KMS-11 (cell line): ENCODE measurements around the gene ZNF213.
A peak's percentile ranks its signal among the peaks of the same experiment; 100 is the strongest.

ENCODE experiments used
- H2AFZ ChIP-seq: fragments of 200-600 bp; sonication (generic); 2 replicates; pipeline ENCODE4 v1.6.1; 2016; ENCODE audit warnings: antibody characterized with exemption, mixed run types, low read depth
- H3K27ac ChIP-seq: fragments of 200-600 bp; sonication (generic); 2 replicates; pipeline ENCODE4 v1.6.1; 2016; ENCODE audit warnings: mild to moderate bottlenecking, mixed run types
- H3K27me3 ChIP-seq: fragments of 200-600 bp; sonication (generic); 2 replicates; pipeline ENCODE4 v1.6.1; 2017; ENCODE audit warnings: mild to moderate bottlenecking, low read depth, mixed run types, moderate library complexity; ENCODE audit not compliant: insufficient read depth
- H3K36me3 ChIP-seq: fragments of 200-600 bp; sonication (generic); 2 replicates; pipeline ENCODE4 v1.6.1; 2017; ENCODE audit warnings: mild to moderate bottlenecking, mixed run types; ENCODE audit not compliant: insufficient read depth
- H3K4me1 ChIP-seq: fragments of 200-600 bp; sonication (generic); 2 replicates; pipeline ENCODE4 v1.6.1; 2016; ENCODE audit warnings: mild to moderate bottlenecking, low read depth, mixed run types; ENCODE audit not compliant: poor library complexity, severe bottlenecking
- H3K4me2 ChIP-seq: fragments of 200-600 bp; sonication (generic); 2 replicates; pipeline ENCODE4 v1.7.0; 2016; ENCODE audit warnings: mild to moderate bottlenecking, mixed run types
- H3K4me3 ChIP-seq: fragments of 200-600 bp; sonication (generic); IDR thresholded peaks from 2 replicates; pipeline ENCODE4 v1.6.1; 2017; ENCODE audit warnings: low read depth, low read length, mixed read lengths; ENCODE audit not compliant: insufficient read depth
- H3K79me2 ChIP-seq: fragments of 200-600 bp; sonication (generic); 2 replicates; pipeline ENCODE4 v1.6.1; 2016; ENCODE audit warnings: low read depth, mixed run types; ENCODE audit not compliant: insufficient read depth
- H3K9ac ChIP-seq: fragments of 200-600 bp; sonication (generic); 2 replicates; pipeline ENCODE4 v1.6.1; 2016; ENCODE audit warnings: mild to moderate bottlenecking, mixed run types
- H4K20me1 ChIP-seq: fragments of 200-600 bp; sonication (generic); 2 replicates; pipeline ENCODE4 v1.6.1; 2016; ENCODE audit warnings: mild to moderate bottlenecking, mixed run types; ENCODE audit not compliant: insufficient read depth
- TF ChIP-seq, protein P1 (sequence below): fragments of 200-600 bp; sonication (generic); conservative IDR thresholded peaks from 2 replicates; pipeline ENCODE4 v1.6.1; 2017; ENCODE audit warnings: low read depth, mild to moderate bottlenecking, antibody characterized with exemption, low read length, moderate library complexity, mixed read lengths

ZNF213 gene

DNA sequence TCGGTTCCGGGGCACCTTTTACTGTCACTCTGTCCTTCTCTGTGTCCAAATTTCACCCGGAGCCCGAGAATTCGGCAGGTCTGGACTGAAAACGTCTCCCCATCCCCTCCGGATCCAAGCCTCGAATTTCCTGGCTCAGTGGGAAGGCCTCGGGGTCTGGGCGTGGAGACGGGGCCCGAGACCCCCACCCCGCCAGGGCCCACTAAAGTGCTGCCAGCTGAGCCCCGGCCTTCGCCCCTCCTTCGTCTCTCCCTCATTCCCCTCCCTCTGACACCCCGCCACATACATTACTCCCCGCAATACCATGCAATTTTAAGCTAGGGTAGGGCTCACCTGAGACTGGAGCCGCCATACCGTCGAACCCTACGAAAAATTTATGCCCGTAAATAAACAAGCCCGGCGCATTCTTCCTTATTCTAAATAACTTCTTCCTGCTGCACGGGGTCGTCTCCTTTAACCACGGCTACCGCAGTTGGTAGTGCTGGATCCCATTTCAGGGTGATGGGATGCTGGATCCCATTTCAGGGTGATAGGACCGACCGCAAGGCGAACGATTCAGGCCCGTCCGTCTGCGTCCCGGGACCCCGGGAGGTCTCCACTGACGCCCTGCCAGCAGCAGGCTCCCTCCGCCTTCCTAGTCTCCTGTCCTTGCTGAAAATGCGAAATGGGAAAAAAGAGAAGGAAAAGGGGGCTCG lies 48.8 kb downstream of the ZNF213 start:
- Histone ChIP-seq H3K9ac (peak overlapping the region; percentile 28; the same call in 1 of the 2 replicates), H3K4me2 (peak overlapping the region; percentile 37; the same call in 1 of the 2 replicates), H2AFZ (peak overlapping the region; percentile 51), H4K20me1 (no peaks in the 10 kb centered on the region), H3K36me3 (no peaks in the 10 kb centered on the region), H3K4me3 (no peak overlapping the region), H3K27ac (no peak overlapping the region), H3K4me1 (peaks cover 25% of the 10 kb centered on the region), H3K79me2 (no peaks in the 10 kb centered on the region), H3K27me3 (peaks cover 25% of the 10 kb centered on the region; the same call in 1 of the 2 replicates)
- TF ChIP-seq, protein P1, sequence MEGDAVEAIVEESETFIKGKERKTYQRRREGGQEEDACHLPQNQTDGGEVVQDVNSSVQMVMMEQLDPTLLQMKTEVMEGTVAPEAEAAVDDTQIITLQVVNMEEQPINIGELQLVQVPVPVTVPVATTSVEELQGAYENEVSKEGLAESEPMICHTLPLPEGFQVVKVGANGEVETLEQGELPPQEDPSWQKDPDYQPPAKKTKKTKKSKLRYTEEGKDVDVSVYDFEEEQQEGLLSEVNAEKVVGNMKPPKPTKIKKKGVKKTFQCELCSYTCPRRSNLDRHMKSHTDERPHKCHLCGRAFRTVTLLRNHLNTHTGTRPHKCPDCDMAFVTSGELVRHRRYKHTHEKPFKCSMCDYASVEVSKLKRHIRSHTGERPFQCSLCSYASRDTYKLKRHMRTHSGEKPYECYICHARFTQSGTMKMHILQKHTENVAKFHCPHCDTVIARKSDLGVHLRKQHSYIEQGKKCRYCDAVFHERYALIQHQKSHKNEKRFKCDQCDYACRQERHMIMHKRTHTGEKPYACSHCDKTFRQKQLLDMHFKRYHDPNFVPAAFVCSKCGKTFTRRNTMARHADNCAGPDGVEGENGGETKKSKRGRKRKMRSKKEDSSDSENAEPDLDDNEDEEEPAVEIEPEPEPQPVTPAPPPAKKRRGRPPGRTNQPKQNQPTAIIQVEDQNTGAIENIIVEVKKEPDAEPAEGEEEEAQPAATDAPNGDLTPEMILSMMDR: no peak

DNA sequence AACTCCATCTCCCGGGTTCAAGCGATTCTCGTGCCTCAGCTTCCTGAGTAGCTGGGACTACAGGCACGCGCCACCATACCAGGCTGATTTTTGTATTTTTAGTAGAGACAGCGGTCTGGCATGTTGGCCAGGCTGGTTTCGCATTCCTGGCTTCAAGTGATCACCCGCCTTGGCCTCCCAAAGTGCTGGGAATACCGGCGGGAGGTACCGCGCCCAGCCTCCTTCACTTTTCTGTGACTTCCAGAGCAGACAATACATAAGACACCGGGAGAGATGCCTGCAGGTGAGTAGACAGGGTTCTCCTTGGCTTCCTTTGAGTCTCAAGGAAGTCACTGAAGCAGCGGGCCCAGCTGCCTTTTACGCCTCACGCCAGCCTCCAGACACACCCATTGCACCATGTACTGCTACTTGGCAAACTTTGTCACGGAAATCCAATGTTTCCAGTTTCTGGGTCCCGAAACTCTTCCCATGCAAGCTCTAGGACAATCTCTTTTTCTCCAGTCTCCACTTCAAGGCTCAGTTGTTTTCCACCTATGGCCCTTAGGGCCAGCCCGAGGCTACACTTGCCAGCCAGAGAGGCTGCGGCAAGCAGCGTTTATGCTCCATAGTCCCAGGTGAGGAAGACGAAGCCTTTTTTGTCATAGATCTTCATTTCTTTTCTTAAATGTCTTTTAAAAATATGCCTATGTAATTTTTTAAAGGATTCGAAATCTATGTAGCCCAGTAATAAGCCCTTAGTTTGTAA lies 52.3 kb downstream of the ZNF213 start:
- no peak overlapping the region for H3K27ac ChIP-seq
- H3K79me2 ChIP-seq: no peaks in the 10 kb centered on the region
- H4K20me1 ChIP-seq: no peaks in the 10 kb centered on the region
- no peaks in the 10 kb centered on the region; the same call in 1 of the 2 replicates for H3K27me3 ChIP-seq
- no peaks in the 10 kb centered on the region for H3K36me3 ChIP-seq
- peak overlapping the region; percentile 1; the same call in 1 of the 2 replicates for H3K4me2 ChIP-seq
- H3K9ac ChIP-seq: no peak overlapping the region
- no peak overlapping the region for H3K4me3 ChIP-seq
- peaks cover 32% of the 10 kb centered on the region for H3K4me1 ChIP-seq
- H2AFZ ChIP-seq: no peak overlapping the region
- TF ChIP-seq, protein P1: no peak

DNA sequence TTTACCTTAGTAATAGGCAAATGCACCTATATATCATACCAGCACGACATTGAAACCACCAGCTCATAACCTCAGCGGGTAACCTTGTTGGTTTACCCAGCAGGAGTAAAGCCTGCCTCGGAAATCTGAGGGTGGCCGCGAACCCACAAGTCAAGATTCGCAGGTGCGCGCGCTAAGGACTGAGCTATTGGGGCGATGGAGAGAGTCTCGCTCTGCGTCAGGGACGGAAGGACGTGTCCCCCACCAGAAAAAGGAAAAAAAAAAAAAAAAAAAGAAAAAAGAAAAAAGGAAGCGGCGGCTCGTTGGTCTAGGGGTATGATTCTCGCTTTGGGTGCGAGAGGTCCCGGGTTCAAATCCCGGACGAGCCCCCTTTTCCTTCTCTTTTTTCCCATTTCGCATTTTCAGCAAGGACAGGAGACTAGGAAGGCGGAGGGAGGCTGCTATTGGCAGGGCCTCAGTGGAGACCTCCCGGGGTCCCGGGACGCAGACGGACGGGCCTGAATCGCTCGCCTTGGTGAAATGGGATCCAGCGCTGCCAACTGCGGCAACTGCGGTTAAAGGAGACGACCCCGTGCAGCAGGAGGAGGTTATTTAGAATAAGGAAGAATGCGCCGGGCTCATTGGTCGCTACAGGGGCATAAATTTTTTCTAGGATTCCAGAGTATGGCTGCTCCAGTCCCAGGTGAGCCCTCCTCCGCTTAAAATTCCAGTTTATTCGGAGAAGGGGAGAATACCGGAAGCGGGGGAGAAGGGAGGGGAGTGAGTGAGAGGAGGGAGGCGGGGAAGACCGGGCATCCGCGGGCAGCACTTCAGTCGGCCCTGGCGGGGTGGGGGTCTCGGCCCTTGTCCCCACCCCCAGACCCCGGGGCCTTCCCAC lies 53.2 kb downstream of the ZNF213 start, which contains the start of gene OR1F1:
TSS of gene OR1F1 (plus strand) at position 407 of the 877 bp plus-strand sequence.
- H3K27ac ChIP-seq: peak within 1 kb of the TSS; percentile 72
- H4K20me1 ChIP-seq: no peaks in the 10 kb centered on the region
- H3K79me2 ChIP-seq: no peaks in the 10 kb centered on the region
- H3K4me2 ChIP-seq: peak within 1 kb of the TSS; percentile 97
- peak within 1 kb of the TSS; percentile 57 for H3K9ac ChIP-seq
- TF ChIP-seq, protein P1: no peak
- no peak within 1 kb of the TSS for H3K4me3 ChIP-seq
- H2AFZ ChIP-seq: peak within 1 kb of the TSS; percentile 79
- peaks cover 32% of the 10 kb centered on the region for H3K4me1 ChIP-seq
- H3K27me3 ChIP-seq: no peaks in the 10 kb centered on the region
- H3K36me3 ChIP-seq: no peaks in the 10 kb centered on the region

DNA sequence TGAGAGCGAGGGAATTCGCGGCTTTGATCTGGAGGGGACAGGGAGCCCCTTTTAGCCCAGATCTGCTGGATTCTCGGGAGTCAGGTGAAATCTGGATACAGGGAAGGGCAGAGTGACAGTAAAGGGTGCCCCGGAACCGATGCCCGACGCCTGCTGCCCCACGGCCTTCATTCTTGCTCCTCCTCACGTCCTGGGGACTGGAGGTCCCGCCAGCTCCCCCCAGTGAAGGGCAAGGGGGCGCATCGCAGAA lies 53.8 kb downstream of the ZNF213 start:
- Histone ChIP-seq H3K4me3 (no peak overlapping the region), H3K27me3 (no peaks in the 10 kb centered on the region; the same call in 1 of the 2 replicates), H3K79me2 (no peaks in the 10 kb centered on the region), H3K27ac (peak overlapping the region; percentile 72), H3K9ac (peak overlapping the region; percentile 57), H2AFZ (peak overlapping the region; percentile 79), H3K36me3 (no peaks in the 10 kb centered on the region), H3K4me2 (peak overlapping the region; percentile 97), H4K20me1 (no peaks in the 10 kb centered on the region), H3K4me1 (peaks cover 32% of the 10 kb centered on the region)
- TF ChIP-seq, protein P1: no peak
